ENCODE measurements around the gene C1QL4.
"Not testable (repeated sequence)": the region's sequence is repeated elsewhere in the genome, so short reads cannot be mapped to it uniquely, and the experiment has no call there.

C1QL4 gene

DNA sequence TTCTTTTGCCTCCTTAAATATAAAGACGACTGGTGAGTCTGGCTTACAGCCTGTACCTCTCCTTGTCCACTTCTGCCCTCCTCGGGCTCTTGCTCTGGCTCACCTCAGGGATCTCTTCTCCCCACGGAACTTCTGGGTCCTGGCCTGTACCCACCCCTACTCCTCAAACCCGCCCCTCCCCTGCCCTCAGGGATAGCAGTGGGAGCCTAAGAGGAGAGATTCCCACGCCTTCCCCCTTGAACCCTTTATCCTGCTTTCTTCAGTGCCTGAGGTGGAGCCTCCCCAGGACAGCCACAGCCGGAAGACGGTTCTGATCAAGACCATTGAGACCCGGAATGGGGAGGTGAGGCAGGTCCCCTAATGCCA lies 39.3 kb downstream of the C1QL4 start:
- DNase-seq = no peak

DNA sequence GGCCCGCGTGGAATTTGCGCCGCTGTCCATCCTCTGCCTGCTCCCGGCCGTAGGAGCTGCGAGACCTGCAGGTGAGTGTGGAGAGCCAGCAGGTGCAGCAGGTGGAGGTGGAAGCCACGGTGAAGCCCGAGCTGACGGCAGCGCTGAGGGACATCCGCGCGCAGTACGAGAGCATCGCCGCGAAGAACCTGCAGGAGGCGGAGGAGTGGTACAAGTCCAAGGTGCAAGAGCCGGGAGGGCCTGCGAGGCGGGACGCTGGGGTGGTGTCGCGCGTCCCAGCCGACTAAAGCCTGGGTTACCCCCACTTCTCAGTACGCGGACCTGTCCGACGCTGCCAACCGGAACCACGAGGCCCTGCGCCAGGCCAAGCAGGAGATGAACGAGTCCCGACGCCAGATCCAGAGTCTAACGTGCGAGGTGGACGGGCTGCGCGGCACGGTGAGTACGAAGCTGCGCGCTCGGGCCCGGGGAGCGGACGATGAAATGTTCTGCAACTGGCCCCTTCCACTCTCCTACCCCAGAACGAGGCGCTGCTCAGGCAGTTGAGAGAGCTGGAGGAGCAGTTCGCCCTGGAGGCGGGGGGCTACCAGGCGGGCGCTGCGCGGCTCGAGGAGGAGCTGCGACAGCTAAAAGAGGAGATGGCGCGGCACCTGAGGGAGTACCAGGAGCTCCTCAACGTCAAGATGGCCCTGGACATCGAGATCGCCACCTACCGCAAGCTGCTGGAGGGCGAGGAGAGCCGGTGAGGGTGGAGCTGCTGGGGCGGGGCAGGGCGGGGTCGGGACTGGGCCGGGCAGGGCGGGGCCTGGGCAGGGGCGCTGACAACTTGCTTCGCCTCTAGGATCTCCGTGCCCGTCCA lies 39.9 kb downstream of the C1QL4 start:
- DNase-seq = no peak

DNA sequence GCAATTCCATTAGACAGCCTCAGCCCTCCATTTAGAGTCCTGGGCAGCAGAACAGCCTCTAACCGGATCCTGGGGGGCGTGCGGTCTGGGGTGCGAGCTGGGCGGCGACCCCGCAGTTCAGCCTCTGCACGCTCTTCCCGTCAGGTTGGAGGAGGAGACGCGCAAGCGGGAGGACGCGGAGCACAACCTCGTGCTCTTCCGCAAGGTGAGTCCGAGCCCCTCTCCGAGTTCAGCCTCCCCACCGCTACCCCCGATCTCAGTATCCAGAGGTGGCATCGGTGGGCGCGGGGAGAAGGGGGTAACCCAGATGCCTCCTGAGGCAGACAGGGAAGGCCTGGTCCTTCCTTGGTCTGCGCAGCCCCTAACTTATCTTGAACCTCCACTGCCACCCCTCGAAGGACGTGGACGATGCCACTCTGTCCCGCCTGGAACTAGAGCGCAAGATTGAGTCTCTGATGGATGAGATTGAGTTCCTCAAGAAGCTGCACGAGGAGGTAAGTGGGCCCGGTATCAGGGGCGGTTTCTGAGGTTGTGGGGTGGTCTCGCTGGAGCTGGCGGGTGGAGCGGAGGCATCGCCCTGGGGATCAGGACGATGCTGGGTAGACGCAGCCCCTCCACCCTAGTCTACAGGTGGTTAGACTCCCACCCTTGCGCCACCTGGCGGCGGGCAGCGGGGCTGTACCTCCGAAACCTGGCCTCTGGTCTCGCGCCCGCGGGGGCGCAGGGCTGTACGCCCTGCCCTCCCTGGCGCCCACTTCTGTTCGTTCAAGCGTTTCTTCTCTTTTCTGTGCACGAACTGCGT lies 40.8 kb downstream of the C1QL4 start:
- peak; percentile 72 for DNase-seq

DNA sequence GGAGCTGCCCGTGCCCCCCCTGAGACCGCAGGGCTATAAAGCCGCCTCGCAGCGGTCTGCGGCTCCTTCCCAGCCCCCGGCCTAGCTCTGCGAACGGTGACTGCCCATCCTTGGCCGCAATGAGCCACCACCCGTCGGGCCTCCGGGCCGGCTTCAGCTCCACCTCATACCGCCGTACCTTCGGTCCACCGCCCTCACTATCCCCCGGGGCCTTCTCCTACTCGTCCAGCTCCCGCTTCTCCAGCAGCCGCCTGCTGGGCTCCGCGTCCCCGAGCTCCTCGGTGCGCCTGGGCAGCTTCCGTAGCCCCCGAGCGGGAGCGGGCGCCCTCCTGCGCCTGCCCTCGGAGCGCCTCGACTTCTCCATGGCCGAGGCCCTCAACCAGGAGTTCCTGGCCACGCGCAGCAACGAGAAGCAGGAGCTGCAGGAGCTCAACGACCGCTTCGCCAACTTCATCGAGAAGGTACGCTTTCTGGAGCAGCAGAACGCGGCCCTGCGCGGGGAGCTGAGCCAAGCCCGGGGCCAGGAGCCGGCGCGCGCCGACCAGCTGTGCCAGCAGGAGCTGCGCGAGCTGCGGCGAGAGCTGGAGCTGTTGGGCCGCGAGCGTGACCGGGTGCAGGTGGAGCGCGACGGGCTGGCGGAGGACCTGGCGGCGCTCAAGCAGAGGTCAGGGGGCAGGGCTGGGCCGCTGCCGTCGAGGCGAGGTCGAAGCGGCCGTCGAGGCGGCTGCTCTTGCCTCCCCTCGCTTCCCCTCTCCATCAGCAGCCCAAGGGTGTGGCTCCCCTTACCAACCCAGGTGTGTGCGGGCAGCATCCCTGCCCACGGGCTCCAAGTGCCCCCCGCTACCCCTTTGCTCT lies 41.7 kb downstream of the C1QL4 start, which contains the start of gene PRPH:
Gene PRPH, plus strand, starts transcription at position 66 of the 855 bp plus-strand sequence. Its CDS starts 54 bp downstream, at position 120.
- no peak for DNase-seq

DNA sequence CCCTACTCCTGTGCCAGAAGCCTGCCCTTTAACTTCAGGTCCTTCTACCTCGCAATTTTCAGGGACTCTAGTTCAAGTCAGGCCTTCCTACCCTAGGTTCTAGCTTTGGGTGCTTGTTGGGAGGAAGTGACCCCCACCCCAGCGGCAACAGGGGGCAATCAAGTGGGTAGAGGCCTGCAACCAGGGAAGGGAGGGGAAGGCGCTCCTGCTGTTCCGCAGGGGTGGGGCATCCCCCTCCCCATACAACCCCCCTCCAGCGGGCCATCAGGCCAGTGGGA lies 42.2 kb downstream of the C1QL4 start:
- no peak for DNase-seq

DNA sequence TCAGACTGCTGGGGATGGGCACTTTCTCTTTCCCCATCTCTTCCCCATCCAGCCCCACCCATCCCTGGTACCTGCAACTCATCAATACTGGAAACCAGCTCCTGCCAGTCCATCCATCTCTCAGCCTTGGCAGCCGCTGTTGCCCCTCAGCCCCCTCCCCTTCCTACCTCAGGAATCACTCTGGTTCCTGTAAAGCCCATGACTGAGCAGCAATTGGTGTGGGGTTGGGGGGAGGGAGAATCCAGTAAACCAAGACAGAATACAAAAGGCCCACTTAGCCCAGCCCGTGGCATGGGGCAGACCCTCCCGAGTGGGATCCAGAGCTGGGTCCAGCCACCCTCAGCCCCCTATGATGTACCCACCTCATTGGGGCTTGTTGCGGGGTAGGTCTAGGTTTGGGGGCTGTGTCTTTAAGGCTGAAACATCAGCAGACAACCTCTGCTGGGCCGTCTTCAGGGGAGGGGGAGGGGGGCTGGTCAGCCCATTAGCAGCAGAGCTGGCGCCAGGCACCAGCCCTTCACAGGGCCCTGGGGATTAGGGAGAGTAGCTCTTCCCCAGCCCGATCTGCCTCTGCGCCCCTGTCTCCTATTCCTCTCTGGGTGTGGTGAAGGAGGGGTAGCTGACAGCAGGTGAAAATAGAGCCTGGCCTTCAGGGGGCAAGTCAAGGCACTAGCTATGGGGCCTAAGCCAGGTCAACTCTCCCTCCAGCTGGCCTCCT lies 42.7 kb downstream of the C1QL4 start:
- DNase-seq = no peak

DNA sequence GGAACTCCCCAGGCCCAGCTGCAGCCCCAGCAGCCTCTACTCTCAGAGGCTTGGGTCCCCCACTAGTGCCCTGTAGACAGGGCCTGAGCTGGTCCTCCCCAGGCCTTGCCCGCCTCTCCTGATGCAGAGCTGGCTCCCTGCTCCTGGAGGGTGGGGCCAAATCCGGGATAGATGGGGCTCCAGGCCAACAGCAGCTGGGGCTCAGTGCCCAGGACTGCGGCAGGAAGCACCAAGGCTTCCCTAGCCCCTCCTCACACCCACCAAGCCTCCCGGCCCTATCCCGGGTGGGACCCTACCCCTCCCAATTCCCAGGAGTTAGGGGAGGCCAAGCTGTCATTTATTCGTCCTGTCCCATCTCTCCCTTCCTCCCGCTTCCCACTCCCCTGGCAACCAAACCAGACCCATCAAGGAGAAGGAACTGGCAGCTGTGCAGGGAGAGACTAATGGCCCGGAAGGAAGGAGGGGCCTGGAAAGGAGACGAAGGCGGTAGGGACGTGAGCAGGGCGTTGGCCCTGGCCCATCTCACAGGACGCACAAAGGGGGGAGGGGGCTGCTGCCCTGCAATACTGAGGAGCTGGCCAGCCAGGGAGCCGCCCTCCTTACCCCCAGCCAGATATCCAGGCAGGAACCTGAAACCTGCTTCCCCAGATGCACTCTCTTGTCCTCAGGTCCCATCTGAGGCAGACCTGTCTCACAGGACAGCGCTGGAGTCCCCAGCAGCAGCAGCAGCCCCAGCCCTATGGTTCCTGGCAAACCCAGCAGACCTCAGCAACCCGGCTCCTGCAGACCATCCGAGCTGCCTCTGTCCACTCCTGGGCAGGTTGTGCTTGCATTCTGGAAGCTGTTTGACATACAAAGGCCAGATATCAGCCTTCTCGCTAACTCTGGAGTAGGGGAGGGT lies 43.7 kb downstream of the C1QL4 start:
- DNase-seq = no peak

DNA sequence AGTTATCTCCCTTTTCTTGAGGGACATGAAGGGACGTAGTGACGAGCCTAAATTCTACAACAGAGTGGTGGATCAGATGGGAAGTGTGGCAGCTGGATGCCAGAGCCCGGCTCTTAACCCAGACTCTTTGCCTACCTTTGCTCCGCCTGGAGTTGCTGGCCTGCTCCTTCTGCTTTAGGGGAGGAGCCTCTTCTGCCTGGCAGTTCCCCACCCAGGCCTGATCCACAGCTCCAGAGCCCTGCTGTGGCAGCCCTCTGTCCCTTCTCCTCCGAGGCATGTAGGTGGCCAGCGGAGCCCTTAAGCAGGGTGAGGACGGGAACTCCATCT lies 44.3 kb downstream of the C1QL4 start:
- DNase-seq = no peak

DNA sequence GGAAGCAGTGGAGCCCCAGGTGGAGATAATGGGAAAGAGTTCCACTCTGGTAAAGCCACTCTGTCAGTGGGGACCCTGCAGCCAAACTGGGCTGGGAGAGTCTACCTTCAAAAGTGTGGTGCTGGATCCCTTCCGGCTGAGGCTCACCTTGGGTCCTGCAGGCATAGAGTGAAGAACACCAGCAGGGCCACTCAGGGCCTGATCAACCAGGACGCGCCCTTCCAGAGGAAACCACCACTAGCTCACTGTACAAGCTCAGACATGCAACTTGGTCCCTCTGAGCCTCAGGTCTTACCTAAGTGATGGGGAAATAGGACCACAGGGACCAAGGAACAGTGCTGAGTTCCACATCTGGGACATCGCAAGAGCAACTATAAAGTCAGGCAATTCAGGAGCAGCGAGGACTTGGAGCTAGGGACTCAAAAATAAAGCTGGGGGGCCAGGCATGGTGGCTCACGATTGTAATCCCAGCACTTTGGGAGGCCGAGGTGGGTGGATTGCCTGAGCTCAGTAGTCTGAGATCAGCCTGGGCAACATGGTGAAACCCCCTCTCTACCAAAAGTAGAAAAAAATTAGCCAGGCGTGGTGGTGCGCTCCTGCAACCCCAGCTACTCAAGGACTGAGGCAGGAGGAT lies 47.9 kb downstream of the C1QL4 start:
- DNase-seq = no peak

DNA sequence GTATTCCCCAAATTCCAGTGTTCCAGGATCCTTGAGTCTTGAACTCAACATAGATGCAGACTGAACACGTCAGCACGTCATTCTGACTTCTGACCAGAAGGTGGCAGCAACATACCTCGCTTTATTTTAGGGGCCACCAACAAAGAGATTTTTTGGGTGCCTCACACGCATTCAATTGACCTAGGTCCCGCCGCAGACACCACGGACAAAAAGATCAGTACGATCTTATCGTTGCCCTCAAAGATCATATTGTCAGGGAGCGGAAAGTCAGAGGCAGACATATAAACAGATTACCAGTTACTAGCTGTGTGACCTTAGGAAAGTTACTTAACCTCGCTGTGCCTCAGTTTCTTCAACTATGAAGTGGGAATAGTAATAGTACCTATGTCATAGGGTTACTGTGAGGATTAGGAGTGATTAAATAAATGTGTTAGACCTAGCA lies 48.6 kb downstream of the C1QL4 start:
- peak; percentile 83 for DNase-seq

DNA sequence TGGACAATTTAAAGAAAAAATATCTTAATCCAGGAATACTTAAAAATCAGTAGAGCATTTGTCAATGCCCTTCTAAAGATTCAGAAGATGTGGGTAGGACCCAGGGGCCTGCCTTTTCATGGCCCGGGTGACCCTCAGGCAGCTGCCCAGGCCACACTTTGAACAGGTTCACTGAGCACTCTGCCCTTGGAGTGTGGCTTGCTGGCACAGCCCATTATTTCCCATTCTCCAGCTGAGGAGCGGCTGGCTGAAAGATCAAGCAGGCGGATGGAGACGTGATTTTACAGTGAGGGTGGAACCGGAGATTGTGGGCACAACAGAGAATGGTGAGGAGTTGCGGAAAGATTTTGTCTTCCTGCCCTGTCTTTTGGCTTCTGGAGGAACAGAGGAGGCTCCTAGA lies 49.1 kb downstream of the C1QL4 start:
- no peak for DNase-seq

DNA sequence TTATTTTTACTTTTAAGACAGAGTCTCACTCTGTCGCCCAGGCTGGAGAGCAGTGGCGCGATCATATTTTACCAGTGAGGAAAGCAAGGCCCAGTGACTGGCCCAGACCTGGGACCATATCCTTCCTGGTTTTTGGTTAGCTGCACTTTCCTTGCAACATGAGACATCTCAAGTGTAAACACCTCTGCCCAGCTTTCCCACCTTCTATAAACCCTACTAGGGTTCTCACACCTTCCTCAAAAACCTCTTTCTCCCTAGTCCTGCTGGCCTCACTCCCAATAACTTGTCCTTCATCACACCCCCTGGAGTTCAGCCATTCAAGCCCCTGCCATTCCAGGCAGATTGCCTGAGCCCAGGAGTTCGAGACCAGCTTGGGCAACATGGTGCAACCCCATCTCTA lies 52.3 kb downstream of the C1QL4 start:
- DNase-seq = no peak

DNA sequence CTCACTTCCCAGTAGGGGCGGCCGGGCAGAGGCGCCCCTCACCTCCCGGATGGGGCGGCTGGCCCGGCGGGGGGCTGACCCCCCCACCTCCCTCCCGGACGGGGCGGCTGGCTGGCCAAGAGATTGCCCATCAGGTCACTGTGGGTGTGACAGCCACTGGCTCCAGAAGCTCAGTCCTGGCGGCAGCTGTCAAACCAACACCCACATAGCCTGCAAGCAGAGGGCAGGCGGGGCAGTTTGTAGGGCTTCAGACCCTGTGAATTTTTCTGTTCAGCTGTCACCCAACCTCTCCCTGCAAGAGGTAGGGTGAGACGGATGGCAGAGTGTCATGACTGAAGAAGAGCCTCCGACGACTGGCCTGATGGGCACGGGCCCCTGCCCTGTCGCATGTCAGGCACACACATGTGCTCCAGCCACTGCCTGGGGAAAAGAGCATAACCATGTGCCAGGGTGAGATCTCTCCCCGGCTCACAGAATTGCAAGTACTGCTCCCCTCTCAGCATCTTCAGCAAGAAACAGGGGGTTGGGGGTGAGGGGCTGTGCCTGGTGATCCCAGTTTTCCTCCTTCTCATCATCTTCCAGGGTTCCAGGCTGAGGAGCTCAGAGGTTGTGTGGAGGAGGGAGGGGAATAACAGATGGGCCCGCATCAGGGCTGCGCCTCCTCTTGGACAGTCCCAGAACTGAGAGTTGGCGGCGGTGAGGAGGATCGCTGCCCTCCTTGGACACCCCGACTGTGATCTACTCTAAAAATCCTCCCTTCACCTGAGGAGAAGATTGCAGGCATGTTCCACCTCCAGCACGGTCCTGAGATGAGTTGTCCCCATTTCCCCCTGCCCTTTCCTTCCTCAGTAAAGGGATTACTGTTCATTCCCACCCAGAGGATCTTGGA lies 53.2 kb downstream of the C1QL4 start:
- no peak for DNase-seq

DNA sequence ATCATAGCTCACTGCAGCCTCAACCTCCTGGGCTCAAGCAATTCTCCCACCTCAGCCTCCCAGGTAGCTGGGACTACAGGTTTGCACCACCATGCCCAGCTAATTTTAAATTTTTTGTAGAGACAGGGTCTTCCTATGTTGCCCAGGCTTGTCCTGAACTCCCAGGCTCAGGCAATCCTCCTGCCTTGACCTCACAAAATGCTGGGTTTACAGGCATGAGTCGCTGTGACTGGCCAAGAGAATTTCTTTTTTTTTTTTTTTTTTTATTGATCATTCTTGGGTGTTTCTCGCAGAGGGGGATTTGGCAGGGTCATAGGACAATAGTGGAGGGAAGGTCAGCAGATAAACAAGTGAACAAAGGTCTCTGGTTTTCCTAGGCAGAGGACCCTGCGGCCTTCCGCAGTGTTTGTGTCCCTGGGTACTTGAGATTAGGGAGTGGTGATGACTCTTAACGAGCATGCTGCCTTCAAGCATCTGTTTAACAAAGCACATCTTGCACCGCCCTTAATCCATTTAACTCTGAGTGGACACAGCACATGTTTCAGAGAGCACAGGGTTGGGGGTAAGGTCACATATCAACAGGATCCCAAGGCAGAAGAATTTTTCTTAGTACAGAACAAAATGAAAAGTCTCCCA lies 54.1 kb downstream of the C1QL4 start:
- not testable (repeated sequence) for DNase-seq
